GM23338 (cell line): ENCODE results near the gene HNRNPK. TPM values are rescaled to one million over a fixed set of nuclear protein-coding genes. Genes with fewer than 3 reads are reported as not detected.

Experiments used
- CREB1 ChIP-seq: fragments of 250-450 bp; sonication (Bioruptor Pico); IDR thresholded peaks from 2 replicates; pipeline ENCODE4 v1.5.0; 2020; ENCODE audit warnings: low read depth, mild to moderate bottlenecking, moderate library complexity
- EZH2 ChIP-seq: fragments of 200-600 bp; sonication (generic); IDR thresholded peaks from one replicate; pipeline ENCODE4 v1.8.0; 2017; ENCODE audit warnings: antibody characterized with exemption, mild to moderate bottlenecking, low read depth; ENCODE audit not compliant: unreplicated experiment
- EZH2phosphoT487 ChIP-seq: fragments of 200-600 bp; sonication (generic); IDR thresholded peaks from one replicate; pipeline ENCODE4 v1.8.1; 2018; ENCODE audit warnings: antibody characterized with exemption; ENCODE audit not compliant: unreplicated experiment
- JUNB ChIP-seq: IDR thresholded peaks from one replicate; pipeline ENCODE4 v1.6.1; 2016; ENCODE audit warnings: antibody characterized with exemption; ENCODE audit not compliant: unreplicated experiment
- POLR2AphosphoS5 ChIP-seq: IDR thresholded peaks from 2 replicates; pipeline ENCODE4 v1.6.1; 2016; ENCODE audit warnings: antibody characterized with exemption, low read depth
- STAT1 ChIP-seq: IDR thresholded peaks from one replicate; pipeline ENCODE4 v1.6.1; 2016; ENCODE audit warnings: antibody characterized with exemption; ENCODE audit not compliant: unreplicated experiment
- ZNF331 ChIP-seq: fragments of 250-450 bp; sonication (Bioruptor Pico); IDR thresholded peaks from 2 replicates; pipeline ENCODE4 v1.5.0; 2020; ENCODE audit warnings: low read depth, mild to moderate bottlenecking, moderate library complexity
- polyA plus RNA-seq: library from polyadenylated mRNA; unstranded; fragments of >200 nt; fragmentation: Nextera tagmentation; extraction: Ambion mirVana; gene quantifications from 2 replicates; pipeline ENCODE4 v1.2.1, GENCODE V29; 2016
- total RNA-seq: library from RNA; depleted of rRNA; stranded (reverse); fragments of >200 nt; shearing (Covaris generic); gene quantifications from 2 replicates; pipeline ENCODE4 v1.2.3, GENCODE V29; 2014
- TF ChIP-seq, protein P1 (sequence below): fragments of 250-450 bp; sonication (Bioruptor Pico); IDR thresholded peaks from 2 replicates; pipeline ENCODE4 v1.5.0; 2020; ENCODE audit warnings: mild to moderate bottlenecking, moderate library complexity
- TF ChIP-seq, protein P2 (sequence below), 2 experiments: fragments of 200-600 bp in 1 of 2; sonication (generic) in 1 of 2; conservative IDR thresholded peaks; 2 replicates each; pipeline versions ENCODE4 v1.5.1 to v1.6.1; 2016 to 2017; ENCODE audit warnings: antibody characterized with exemption in 2 of 2, low read depth in 2 of 2, mild to moderate bottlenecking in 2 of 2, moderate library complexity in 1 of 2
- TF ChIP-seq, protein P3 (sequence below): IDR thresholded peaks from one replicate; pipeline ENCODE4 v1.6.1; 2018; ENCODE audit warnings: antibody characterized with exemption; ENCODE audit not compliant: unreplicated experiment
- TF ChIP-seq, protein P4 (sequence below): IDR thresholded peaks from 2 replicates; pipeline ENCODE4 v1.6.1; 2016; ENCODE audit warnings: antibody characterized with exemption

HNRNPK gene
- total and polyA plus RNA-seq, 2 experiments from 2014 or later = 417 to 1,083 TPM

DNA sequence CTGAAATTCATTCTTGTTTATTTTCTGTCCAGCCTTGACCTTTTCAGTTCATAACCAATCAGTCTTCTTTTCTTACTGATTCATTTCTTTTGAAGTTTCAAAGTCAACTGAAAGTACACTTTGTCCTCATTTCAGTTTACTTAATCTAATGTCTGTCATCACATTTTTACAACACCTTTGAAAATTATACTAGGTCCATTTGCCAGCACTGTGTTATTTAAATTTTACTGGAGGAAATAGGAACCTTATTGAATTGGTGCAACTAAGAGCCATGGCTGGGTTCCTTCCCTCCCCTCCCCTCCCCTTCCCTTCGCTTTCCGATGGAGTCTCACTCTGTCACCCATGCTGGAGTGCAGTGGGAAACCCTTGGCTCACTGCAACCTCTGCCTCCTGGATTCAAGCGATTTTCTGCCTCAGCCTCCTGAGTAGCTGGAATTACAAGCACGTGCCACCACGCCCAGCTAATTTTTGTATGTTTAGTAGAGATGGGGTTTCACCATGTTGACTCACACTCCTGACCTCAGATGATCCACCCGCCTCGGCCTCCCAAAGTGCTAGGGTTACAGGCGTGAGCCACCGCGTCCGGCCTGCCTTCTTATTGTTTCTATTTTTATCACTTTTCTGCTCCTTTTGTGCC is 6.9 kb upstream of the HNRNPK start (continued):
- TF ChIP-seq, protein P1, sequence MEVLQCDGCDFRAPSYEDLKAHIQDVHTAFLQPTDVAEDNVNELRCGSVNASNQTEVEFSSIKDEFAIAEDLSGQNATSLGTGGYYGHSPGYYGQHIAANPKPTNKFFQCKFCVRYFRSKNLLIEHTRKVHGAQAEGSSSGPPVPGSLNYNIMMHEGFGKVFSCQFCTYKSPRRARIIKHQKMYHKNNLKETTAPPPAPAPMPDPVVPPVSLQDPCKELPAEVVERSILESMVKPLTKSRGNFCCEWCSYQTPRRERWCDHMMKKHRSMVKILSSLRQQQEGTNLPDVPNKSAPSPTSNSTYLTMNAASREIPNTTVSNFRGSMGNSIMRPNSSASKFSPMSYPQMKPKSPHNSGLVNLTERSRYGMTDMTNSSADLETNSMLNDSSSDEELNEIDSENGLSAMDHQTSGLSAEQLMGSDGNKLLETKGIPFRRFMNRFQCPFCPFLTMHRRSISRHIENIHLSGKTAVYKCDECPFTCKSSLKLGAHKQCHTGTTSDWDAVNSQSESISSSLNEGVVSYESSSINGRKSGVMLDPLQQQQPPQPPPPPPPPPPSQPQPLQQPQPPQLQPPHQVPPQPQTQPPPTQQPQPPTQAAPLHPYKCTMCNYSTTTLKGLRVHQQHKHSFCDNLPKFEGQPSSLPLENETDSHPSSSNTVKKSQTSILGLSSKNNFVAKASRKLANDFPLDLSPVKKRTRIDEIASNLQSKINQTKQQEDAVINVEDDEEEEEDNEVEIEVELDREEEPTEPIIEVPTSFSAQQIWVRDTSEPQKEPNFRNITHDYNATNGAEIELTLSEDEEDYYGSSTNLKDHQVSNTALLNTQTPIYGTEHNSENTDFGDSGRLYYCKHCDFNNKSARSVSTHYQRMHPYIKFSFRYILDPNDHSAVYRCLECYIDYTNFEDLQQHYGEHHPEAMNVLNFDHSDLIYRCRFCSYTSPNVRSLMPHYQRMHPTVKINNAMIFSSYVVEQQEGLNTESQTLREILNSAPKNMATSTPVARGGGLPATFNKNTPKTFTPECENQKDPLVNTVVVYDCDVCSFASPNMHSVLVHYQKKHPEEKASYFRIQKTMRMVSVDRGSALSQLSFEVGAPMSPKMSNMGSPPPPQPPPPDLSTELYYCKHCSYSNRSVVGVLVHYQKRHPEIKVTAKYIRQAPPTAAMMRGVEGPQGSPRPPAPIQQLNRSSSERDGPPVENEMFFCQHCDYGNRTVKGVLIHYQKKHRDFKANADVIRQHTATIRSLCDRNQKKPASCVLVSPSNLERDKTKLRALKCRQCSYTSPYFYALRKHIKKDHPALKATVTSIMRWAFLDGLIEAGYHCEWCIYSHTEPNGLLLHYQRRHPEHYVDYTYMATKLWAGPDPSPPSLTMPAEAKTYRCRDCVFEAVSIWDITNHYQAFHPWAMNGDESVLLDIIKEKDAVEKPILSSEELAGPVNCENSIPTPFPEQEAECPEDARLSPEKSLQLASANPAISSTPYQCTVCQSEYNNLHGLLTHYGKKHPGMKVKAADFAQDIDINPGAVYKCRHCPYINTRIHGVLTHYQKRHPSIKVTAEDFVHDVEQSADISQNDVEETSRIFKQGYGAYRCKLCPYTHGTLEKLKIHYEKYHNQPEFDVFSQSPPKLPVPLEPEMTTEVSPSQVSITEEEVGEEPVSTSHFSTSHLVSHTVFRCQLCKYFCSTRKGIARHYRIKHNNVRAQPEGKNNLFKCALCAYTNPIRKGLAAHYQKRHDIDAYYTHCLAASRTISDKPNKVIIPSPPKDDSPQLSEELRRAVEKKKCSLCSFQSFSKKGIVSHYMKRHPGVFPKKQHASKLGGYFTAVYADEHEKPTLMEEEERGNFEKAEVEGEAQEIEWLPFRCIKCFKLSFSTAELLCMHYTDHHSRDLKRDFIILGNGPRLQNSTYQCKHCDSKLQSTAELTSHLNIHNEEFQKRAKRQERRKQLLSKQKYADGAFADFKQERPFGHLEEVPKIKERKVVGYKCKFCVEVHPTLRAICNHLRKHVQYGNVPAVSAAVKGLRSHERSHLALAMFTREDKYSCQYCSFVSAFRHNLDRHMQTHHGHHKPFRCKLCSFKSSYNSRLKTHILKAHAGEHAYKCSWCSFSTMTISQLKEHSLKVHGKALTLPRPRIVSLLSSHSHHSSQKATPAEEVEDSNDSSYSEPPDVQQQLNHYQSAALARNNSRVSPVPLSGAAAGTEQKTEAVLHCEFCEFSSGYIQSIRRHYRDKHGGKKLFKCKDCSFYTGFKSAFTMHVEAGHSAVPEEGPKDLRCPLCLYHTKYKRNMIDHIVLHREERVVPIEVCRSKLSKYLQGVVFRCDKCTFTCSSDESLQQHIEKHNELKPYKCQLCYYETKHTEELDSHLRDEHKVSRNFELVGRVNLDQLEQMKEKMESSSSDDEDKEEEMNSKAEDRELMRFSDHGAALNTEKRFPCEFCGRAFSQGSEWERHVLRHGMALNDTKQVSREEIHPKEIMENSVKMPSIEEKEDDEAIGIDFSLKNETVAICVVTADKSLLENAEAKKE (CRISPR knock-in tag) = no peak
- TF ChIP-seq, protein P2, sequence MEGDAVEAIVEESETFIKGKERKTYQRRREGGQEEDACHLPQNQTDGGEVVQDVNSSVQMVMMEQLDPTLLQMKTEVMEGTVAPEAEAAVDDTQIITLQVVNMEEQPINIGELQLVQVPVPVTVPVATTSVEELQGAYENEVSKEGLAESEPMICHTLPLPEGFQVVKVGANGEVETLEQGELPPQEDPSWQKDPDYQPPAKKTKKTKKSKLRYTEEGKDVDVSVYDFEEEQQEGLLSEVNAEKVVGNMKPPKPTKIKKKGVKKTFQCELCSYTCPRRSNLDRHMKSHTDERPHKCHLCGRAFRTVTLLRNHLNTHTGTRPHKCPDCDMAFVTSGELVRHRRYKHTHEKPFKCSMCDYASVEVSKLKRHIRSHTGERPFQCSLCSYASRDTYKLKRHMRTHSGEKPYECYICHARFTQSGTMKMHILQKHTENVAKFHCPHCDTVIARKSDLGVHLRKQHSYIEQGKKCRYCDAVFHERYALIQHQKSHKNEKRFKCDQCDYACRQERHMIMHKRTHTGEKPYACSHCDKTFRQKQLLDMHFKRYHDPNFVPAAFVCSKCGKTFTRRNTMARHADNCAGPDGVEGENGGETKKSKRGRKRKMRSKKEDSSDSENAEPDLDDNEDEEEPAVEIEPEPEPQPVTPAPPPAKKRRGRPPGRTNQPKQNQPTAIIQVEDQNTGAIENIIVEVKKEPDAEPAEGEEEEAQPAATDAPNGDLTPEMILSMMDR (conservative IDR thresholded peaks at IDR 0.05; ENCODE audit: low read depth in 2 of 2) = no peak
- no peak for TF ChIP-seq JUNB
- TF ChIP-seq CREB1 (CRISPR knock-in tag) = no peak
- no peak for TF ChIP-seq STAT1
- no peak for TF ChIP-seq ZNF331 (CRISPR knock-in tag)
- TF ChIP-seq, protein P3, sequence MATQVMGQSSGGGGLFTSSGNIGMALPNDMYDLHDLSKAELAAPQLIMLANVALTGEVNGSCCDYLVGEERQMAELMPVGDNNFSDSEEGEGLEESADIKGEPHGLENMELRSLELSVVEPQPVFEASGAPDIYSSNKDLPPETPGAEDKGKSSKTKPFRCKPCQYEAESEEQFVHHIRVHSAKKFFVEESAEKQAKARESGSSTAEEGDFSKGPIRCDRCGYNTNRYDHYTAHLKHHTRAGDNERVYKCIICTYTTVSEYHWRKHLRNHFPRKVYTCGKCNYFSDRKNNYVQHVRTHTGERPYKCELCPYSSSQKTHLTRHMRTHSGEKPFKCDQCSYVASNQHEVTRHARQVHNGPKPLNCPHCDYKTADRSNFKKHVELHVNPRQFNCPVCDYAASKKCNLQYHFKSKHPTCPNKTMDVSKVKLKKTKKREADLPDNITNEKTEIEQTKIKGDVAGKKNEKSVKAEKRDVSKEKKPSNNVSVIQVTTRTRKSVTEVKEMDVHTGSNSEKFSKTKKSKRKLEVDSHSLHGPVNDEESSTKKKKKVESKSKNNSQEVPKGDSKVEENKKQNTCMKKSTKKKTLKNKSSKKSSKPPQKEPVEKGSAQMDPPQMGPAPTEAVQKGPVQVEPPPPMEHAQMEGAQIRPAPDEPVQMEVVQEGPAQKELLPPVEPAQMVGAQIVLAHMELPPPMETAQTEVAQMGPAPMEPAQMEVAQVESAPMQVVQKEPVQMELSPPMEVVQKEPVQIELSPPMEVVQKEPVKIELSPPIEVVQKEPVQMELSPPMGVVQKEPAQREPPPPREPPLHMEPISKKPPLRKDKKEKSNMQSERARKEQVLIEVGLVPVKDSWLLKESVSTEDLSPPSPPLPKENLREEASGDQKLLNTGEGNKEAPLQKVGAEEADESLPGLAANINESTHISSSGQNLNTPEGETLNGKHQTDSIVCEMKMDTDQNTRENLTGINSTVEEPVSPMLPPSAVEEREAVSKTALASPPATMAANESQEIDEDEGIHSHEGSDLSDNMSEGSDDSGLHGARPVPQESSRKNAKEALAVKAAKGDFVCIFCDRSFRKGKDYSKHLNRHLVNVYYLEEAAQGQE = no peak
- TF ChIP-seq EZH2phosphoT487 = no peak
- TF ChIP-seq, protein P4, sequence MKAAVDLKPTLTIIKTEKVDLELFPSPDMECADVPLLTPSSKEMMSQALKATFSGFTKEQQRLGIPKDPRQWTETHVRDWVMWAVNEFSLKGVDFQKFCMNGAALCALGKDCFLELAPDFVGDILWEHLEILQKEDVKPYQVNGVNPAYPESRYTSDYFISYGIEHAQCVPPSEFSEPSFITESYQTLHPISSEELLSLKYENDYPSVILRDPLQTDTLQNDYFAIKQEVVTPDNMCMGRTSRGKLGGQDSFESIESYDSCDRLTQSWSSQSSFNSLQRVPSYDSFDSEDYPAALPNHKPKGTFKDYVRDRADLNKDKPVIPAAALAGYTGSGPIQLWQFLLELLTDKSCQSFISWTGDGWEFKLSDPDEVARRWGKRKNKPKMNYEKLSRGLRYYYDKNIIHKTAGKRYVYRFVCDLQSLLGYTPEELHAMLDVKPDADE = no peak
- TF ChIP-seq POLR2AphosphoS5 = no peak
- TF ChIP-seq EZH2 = no peak
